ENCODE measurements around the gene ZNF627.
"Not testable (repeated sequence)": the region's sequence is repeated elsewhere in the genome, so short reads cannot be mapped to it uniquely, and the experiment has no call there.

The ZNF627 gene

DNA sequence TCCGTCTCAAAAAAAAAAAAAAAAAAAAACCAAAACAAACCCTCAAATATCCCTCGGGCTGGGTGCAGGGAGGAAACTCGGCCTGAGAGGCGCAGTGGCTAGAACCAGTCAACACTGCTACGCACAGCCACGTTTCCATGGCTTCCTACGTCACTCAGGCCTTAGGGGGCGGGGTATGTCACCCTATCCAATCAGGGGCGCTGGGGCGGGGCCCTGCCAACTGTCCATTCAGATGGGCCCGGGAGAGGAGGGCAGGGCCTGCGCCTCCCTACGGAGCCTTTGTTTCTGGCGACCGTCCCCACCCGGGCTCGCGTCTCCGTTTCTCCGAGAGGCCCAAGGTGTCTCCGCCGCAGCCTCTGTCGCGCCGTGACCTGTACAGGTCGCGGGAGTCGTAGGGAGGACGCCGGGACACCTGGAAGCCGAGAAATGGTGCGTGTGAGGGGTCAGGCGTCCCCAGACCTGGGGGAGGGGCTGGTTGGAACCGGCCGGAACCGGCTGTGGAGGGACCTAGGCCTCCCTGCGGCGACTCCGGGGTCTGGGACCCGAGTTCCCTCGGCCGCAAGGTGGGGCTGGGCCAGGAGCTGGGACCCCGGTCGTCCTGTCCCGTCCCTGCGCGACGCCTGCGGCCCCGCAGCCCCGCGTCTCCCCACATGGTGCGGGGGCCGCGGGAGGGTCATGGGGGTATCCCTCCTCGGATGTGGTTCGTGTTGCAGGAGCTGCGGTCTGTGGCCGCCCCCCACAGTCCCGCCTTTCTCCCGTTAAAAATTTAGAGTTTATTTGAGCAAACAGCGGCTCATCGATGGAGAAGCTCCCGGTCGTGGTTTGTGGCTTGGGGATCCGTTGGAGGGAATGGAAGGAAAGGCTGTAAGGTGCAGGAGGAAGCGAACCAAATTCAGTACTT, at the start of gene ZNF627:
Gene ZNF627 (plus strand): TSS at position 282 of the 901 bp plus-strand sequence. CDS start 145 bp downstream, at position 427.
- peak; percentile 98 for DNase-seq

DNA sequence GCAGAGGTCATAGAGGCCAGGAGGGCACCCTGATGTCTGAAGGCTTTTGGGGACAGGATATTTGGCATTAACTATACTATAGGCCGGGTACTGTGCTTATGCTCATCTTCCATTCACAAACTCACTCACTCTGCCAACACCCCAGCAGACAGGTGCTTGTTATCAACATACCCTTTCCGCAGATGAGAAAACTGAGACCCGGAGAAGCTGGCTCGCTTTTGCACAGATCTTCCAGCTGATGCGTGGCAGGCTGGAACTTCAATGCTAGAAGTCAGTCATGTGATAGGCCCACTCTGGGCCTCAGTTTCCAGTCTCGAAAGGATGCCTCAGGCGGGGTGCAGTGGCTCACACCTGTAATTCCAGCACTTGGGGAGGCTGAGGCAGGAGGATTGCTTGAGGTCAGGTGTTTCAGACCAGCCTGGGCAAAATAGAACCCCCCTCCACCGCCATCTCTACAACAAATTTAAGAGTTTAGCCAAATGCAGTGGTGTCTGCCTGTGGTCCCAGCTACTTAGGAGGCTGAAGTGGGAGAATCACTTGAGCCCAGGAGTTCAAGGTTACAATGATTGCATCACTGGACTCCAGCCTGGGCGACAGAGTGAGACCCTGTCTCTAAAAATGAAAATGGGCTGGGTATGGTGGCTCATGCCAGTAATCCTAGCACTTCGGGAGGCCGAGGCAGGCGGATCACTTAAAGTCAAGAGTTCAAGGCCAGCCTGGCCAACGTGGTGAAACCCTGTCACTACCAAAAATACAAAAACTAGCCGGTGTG, 49.2 kb upstream of the ZNF627 start:
- DNase-seq = no peak

DNA sequence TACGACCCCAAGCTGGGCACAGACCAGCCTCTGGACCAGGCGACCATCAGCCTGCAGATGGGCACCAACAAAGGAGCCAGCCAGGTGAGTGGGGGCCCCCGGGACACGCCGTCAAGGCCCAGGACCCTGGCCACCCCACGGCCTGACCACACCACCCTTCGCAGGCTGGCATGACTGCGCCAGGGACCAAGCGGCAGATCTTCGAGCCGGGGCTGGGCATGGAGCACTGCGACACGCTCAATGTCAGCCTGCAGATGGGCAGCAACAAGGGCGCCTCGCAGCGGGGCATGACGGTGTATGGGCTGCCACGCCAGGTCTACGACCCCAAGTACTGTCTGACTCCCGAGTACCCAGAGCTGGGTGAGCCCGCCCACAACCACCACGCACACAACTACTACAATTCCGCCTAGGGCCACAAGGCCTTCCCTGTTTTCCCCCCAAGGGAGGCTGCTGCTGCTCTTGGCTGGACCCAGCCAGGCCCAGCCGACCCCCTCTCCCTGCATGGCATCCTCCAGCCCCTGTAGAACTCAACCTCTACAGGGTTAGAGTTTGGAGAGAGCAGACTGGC, 47.8 kb upstream of the ZNF627 start:
- DNase-seq = no peak

DNA sequence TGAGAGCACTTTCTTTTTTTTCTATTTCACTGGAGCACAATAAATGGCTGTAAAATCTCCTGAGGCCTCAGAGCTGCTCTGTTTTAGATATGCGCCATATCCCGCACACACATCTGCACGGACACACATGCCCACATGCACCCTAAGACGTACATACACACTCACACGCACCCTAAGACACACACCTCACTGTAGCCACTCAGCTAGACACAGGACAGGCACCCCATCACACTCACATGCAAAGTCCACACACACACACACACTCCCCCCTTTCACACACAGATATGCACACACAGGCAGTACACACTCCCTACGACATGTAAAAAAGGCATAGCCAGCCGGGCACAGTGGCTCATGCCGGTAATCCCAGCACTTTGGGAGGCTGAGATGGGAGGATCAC, 47.0 kb upstream of the ZNF627 start:
- no peak for DNase-seq

DNA sequence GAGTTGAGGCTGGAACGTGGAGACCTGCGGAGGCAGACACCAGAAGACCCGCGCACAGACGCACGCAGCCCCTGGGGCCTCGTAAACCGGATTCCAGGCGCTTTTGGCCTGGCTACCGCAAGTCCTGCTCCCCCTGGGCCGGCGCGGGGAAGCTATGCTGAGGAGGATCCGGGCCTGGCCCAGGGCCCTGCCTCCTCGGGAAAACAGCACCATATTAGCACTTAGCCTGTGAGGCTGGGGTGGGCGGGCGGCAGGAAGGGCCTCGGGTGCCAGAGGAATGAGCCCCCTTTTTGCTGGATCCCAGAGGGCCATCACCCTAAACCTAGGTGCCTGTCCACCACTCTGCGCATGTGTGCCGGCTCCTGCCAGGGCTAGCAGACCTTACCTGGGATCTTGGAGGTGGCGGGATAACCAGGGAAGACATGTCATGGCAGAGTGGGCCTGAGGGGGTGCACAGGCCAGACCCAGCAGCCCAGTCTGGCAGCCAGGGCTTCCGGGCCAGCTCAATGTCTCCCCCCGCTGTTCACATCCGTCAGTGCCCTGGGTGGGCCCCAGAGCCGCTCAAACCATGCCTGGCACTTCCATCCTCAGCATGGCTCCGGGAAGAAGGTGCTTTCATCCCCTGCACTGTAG, 45.6 kb upstream of the ZNF627 start:
- no peak for DNase-seq

DNA sequence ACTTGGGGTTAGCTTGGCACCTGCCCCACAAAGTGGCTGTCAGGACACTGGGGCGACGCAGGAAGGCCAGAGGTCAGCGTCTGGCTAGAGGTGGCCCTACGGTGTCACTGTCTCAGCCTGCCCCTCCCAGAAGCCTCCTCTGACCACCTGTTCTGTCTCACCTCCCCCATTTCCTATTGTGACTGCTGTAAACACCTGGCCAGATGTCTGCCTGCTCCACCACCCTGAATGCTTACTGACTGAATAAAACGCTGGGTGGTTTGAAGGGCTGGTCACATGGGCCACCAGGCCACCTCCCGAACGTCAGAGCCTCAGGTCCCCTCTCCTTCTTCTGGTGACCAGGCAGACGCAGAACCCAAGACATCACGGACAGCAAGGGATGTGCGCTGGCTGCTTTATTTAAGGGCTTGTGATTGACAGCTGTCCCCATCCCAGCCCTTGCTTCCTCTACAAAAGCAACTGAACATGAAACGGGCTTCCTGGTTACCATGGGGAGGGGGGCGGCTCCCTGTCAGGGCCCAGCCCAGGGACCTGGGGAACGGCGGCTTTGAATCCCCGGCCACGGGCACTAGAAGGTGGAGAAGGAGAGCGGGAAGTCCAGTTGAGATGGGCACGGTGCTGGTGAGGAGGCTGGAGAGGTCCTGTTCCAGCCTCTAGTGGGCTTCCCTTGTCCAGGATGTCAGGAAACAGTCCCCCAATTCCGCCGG, 44.5 kb upstream of the ZNF627 start:
- DNase-seq = no peak

DNA sequence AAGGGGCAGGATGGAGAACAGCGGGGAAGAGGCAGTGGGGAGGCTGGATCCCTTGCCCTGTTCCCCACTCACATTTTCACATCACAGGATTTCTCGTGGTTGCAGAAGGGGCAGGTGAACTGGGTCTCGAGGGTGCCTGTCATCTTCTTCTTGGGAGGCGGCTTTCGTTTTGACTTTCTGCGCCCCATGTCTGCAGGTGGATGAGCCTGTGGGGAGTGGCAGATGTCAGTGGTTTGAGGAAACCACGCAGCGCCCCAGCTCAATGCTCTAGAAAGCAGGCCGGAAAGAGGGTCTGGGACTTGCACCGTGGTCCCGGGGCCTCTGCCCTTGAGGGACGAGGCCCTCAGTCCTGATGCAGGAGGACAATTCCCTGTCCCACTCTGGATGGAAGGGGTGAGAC, 43.1 kb upstream of the ZNF627 start:
- DNase-seq = no peak

DNA sequence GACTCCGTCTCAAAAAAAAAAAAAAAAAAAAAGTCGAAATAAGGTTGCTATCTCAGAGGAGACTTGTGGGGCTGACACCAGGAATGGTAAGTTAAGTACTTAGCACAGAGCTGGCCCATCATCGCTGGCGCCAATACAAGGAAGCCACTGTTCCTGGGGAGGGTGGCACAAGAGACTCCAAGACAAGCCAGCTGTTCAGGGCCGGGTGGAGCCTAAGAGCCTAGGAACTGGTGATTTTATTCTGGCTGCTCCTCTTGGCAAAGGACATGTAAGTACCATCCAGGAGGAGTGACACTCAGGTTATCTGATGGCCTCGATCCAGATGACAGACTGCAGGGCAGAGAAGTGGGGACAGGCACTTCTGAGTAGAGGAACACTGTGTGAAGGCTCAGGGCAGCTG, 42.0 kb upstream of the ZNF627 start:
- DNase-seq = no peak

DNA sequence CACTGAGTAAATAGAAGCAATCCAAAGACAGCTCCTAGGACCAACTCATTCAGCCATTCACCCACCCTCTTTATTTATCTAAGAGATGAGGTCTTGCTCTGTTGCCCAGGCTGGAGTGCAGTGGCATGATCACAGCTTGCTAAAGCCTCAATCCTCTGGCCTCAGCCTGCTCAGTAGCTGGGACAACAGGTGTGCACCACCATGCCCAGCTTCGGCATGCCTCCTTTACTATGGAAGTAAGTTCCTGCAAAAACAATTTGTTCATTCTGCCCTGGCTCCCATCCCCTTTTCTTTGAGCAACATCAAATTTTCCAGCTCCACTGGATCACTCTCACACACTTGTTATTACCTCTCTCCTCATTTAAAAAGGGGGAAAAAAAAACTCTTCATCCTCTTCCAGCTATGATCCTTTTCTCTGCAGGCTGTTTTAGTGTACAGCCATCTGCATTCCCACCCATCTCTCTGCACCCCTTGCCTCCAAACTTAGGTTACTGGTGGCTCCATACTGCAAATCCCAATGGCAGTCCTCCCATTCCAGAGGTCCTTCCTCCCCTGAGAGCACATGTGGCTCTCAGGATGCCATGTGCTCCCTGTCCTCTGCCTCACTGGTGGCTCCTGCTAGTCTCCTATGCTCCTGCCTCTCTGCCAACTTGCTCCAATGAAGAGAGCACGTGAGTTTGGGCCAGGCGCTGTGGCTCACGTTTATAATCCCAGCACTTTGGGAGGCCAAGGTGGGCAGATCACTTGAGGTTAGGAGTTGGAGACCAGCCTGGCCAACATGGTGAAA, 40.5 kb upstream of the ZNF627 start:
- DNase-seq = no peak

DNA sequence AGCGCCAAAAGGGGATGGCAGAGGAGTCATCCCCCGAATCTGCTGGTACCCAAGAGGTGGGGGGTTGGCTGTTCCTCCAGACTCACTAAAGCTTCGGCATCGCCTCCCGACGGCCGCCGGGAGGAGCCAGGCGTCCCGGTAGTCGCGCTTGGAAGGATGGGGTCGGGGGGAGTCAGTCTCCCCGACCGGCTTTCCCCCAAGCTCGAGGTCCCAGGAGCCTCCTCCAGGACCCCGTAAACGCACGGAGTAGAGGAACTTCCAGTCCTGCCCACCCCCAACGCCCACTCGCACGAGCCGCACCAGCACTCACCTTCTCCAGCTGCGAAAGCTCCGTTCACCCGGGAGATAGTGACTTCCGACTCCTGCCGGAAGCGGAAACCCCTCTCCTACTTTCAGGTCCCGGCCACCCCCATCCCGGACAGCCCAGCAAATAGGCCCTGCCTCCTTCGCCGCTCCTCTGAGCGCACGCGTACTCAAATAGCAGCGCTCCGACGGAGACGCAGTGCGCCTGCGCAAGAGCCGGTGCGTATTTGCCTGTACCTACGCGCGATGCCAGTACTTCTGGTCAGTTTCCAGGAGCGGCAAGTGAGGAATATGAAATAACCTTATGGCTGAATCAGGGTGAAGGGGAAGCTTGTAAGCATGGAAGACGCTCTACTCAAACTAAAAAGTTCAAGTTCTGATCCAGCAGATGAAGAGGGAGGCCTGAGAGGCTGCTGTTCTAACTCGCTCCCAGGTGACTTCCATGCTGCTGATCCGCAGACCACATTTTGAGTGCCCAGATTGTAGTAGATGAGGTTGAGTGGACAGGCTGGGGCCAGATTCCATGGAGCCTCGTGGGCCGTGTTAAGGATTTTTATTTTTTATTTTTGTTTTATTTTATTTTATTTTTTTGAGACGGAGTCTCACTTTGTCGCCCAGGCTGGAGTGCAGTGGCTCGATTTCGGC, 38.1 kb upstream of the ZNF627 start, which contains the start of gene ELOF1:
Gene ELOF1 (minus strand): TSS at position 350 of the 948 bp plus-strand sequence. CDS start 4,883 bp downstream, outside the sequence.
- DNase-seq = peak; percentile 98

DNA sequence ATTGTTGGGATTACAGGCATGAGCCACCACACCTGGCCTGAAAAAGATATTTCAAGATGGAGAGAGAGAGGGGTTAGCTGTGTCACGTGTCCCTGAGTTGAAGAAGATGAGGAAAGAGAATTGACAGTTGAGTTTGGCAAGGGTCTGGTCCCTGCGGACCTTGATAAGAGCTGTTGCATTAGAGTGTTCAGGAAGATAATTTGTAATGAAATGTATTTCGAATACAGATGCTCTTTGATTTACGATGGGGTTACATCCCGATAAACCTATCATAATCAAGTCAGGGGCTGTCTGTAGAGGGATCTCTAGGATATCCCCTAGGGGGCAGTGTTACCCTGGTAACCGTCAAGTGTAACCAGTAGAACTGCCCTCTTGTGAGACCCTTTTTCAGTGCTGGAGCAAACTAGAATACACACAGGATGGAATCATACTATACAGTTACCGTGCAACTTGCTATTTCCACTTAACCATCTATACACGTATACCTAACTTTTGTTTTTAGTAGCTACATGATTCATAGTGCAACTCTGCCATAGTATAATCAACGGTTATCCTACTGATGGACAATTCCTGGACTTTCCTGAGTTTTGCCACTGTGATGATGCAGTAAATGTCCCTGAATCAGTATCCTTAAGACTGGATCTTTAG, 36.8 kb upstream of the ZNF627 start:
- DNase-seq = peak; percentile 74

DNA sequence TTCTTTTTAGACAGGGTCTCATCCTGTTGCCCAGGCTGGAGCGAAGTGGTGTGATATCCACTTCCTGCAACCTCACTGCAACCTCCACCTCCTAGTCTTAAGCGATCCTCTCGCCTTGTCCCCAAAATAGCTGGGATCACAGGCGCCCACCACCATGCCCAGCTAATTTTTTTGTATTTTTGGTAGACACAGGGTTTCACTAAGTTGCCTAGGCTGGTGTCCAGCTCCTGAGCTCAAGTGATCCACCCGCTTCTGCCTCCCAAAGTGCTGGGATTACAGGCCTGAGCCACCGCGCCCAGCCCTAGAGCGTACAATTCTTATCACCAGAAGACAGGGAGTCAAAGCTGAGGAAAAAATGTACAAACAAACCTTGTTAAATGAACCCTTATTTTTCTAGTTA, 33.8 kb upstream of the ZNF627 start:
- no peak for DNase-seq

DNA sequence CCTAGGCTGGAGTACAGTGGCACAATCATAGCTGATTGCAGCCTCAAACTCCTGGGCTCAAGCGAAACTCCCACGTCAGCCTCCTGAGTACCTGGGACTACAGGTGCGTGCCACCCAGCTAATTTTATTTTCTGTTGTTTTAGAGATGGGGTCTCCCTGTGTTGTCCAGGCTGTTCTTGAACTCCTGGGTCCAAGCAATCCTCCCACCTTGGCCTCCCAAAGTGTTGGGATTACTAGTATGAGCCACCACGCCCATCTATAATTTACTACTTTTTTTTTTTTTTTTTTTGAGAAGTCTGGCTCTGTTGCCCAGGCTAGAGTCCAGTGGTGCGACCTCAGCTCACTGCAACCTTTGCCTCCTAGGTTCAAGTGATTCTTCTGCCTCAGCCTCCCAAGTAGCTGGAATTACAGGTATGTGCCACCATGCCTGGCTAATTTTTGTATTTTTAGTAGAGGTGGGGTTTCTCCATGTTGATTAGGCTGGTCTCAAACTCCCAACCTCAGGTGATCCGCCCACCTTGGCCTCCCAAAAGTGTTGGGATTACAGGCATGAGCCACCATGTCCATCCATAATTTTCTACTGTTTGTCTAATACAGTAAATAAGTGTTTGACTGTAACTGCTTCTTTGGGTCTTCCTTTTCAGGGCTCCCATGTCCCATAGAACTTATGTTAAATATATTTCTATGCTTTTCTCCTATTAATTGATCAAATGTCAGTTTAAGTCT, 33.0 kb upstream of the ZNF627 start:
- not testable (repeated sequence) for DNase-seq

DNA sequence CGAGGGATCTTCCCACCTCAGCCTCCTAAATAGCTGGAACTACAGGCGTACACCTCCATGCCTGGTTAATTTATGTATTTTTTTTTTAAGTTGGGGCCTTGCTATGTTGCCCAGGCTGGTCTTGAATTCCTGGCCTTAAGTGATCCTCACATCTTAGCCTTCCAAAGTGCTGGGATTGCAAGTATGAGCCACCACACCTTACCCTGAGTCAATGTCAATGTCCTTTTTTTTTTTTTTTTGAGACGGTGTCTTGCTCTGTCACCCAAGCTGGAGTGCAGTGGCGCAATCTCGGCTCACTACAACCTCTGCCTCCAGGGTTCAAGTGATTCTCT, 31.7 kb upstream of the ZNF627 start:
- not testable (repeated sequence) for DNase-seq

DNA sequence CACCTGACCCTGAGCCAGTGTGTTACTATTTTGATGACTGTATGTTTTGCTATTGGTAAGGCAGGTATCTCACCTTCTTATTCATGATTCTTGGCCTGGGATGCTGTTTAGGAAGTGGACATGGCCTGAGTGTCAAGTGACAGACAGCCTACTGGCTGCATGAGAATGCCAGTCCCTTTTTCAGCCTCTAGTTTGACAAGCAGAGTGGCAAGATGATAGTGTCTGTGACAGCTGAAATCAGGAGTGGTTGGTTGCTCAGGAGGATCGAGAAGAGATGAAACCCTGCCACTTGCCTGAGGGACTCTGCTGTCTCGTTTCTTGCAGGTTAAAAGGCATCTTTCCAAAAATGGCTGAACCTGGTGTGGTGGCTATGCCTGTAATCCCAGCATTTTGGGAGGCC, 31.1 kb upstream of the ZNF627 start:
- no peak for DNase-seq

DNA sequence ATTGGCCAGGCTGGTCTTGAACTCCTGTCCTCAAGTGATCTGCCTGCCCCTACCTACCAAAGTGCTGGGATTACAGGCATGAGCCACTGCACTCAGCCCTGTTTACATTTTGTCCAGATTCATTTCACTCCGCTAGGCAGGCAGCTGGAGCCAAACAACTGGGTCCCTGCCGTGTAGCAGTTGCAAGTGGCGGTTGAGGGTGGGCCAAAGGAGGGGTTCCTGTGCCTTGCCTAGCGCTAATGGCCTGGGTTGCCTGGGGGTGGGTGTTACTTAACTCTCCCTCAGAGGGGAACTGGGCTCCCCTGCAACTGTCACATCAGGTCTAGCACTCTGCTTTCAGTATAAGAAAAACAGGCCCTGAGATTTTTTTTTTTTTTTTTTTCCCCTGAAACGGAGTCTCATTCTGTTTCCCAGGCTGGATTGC, 27.2 kb upstream of the ZNF627 start:
- DNase-seq = no peak

DNA sequence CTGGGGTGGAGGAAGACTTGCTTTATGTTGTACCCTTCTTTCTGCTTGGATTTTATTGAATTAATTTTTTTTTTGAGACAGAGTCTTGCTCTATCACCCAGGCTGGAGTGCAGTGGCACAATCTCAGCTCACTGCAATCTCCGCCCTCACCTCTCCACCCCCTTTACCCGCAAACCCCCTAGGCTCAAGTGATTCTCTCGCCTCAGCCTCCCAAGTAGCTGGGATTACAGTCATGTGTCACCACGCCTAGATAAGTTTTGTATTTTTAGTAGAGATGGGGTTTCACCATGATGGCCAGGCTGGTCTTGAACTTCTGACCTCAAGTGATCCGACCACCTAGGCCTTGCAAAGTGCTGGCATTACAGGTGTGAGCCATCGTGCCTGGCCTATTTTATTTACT, 23.9 kb upstream of the ZNF627 start:
- DNase-seq = not testable (repeated sequence)

DNA sequence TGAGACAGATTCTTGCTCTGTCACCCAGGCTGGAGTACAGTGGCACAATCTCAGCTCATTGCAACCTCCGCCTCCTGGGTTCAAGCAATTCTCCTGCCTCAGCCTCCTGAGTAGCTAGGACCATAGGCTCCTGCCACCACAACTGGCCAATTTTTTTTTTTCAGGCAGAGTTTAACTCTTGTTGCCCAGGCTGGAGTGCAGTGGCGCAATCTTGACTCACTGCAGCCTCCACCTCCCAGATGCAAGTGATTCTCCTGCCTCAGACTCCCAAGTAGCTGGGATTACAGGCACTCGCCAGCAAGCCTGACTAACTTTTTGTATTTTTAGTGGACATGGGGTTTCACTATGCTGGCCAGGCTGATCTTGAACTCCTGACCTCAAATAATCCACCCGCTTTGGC, 23.5 kb upstream of the ZNF627 start:
- DNase-seq = not testable (repeated sequence)

DNA sequence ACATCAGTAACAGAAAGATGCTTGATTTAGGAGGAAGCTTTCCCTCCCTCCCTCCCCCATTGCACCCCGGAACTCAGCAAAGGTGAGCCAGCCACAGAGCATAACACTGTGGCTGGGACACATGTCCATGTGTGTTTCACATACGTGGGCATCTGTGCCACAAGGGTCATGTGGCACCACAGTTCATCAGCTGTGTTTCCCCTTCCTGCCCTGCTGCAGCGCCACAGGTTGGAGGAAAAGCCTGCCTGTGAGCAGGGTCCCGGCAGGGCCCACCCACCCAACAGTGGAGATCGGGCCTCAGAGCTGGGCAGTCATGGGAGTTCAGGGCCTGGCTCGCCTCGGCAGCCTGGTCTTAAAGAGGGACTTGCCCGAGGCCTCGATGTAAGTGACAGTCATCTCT, 22.6 kb upstream of the ZNF627 start:
- DNase-seq = no peak
